GM12892 (cell line): ENCODE measurements around the gene SBF1.

ENCODE experiments used
- POLR2A ChIP-seq: IDR thresholded peaks from 2 replicates; pipeline ENCODE4 v1.6.1; 2011; ENCODE audit warnings: low read depth, low read length, control low read depth
- POLR2AphosphoS5 ChIP-seq: IDR thresholded peaks from 2 replicates; pipeline ENCODE4 v1.6.1; 2011; ENCODE audit warnings: low read depth, low read length, control low read depth
- TAF1 ChIP-seq: IDR thresholded peaks from 2 replicates; pipeline ENCODE4 v1.6.1; 2011; ENCODE audit warnings: low read depth, mild to moderate bottlenecking, control low read depth, low read length, borderline replicate concordance

GRCh38 chr22:50399751-50400331 lies 75.0 kb downstream of the SBF1 start:
- TF ChIP-seq TAF1, result no peak
- TF ChIP-seq POLR2A, result no peak
- TF ChIP-seq POLR2AphosphoS5, result no peak
